GM19452 (cell line): Measurements from ENCODE around the gene SNRPD2.
"Not testable (repeated sequence)": the region's sequence is repeated elsewhere in the genome, so short reads cannot be mapped to it uniquely, and the experiment has no call there.

Source experiments
- ATAC-seq: cut with Tn5 transposase; IDR thresholded peaks from one replicate; pipeline ENCODE4 v1.9.1; 2021; ENCODE audit not compliant: unreplicated experiment

SNRPD2 gene

GRCh38 chr19:45691516-45692186 lies at the start of gene SNRPD2:
Gene SNRPD2, minus strand, starts transcription at chr19:45691953. Its CDS starts 65 bp downstream, at chr19:45691888.
- ATAC-seq: peak; percentile 54

GRCh38 chr19:45739498-45740439 lies 48.0 kb upstream of the SNRPD2 start:
- no peak for ATAC-seq

- ATAC-seq: no peak
These were observed 41.5 kb upstream of the SNRPD2 start, which contains the start of gene MEIOSIN for GRCh38 chr19:45733160-45733810. Gene MEIOSIN, plus strand, starts transcription at chr19:45733439. Its CDS starts 1,938 bp downstream, at chr19:45735377.

GRCh38 chr19:45730368-45731288 lies 38.9 kb upstream of the SNRPD2 start, which contains the start of gene FBXO46:
Gene FBXO46, minus strand, starts transcription at chr19:45730896. Its CDS starts 17,401 bp downstream, at chr19:45713495.
- peak; percentile 85 for ATAC-seq

- ATAC-seq: no peak
These were observed 38.1 kb upstream of the SNRPD2 start for GRCh38 chr19:45729800-45730290.

GRCh38 chr19:45728683-45729082 lies 36.9 kb upstream of the SNRPD2 start:
- ATAC-seq: not testable (repeated sequence)

- not testable (repeated sequence) for ATAC-seq
These were observed 28.3 kb upstream of the SNRPD2 start for GRCh38 chr19:45720065-45720464.

GRCh38 chr19:45717983-45718650 lies 26.4 kb upstream of the SNRPD2 start:
- ATAC-seq: no peak

GRCh38 chr19:45717131-45717982 lies 25.6 kb upstream of the SNRPD2 start:
- ATAC-seq: peak; percentile 91

GRCh38 chr19:45716359-45717130 lies 24.8 kb upstream of the SNRPD2 start:
- ATAC-seq: no peak

GRCh38 chr19:45715139-45715538 lies 23.4 kb upstream of the SNRPD2 start:
- ATAC-seq: no peak

GRCh38 chr19:45713141-45713540 lies 21.4 kb upstream of the SNRPD2 start:
- ATAC-seq: no peak

GRCh38 chr19:45712699-45713067 lies 20.9 kb upstream of the SNRPD2 start:
- no peak for ATAC-seq

- no peak for ATAC-seq
These were observed 20.3 kb upstream of the SNRPD2 start for GRCh38 chr19:45711851-45712698.

- no peak for ATAC-seq
These were observed 18.8 kb upstream of the SNRPD2 start for GRCh38 chr19:45710356-45711130.
